GM12878 (cell line): ENCODE data around the gene ST3GAL5. TPM values are rescaled to one million over a fixed set of nuclear protein-coding genes. Genes with fewer than 3 reads are reported as not detected.

Source experiments
- ATAC-seq: fragments of 200-7000 bp; cut with Tn5 transposase; 3 replicates; pipeline ENCODE4 v1.9.1; 2020; ENCODE audit warnings: mild to moderate bottlenecking, moderate library complexity
- BruUV-seq: library from RNA; stranded (reverse); fragments of 400-500 nt; replicated peaks from 2 replicates; lab custom pipeline; 2021; lab: Mats Ljungman, UMichigan
- CTCF ChIA-PET: fragments of 300-600 bp; sonication (Branson Sonifier 250); formaldehyde crosslinking; extraction: SDS; loops from one replicate; lab custom pipeline; 2021; ENCODE audit warnings: inconsistent platforms; lab: Yijun Ruan, JAX
- POLR2A ChIA-PET: fragments of 350-600 bp; formaldehyde crosslinking; extraction: SDS; loops from one replicate; lab custom pipeline; 2021; ENCODE audit warnings: inconsistent platforms; lab: Charles Lee
- RAD21 ChIA-PET: fragments of 300-600 bp; sonication (Branson Sonifier 250); formaldehyde crosslinking; loops from one replicate; lab custom pipeline; 2023; ENCODE audit warnings: antibody characterized with exemption; ENCODE audit not compliant: unreplicated experiment; lab: Charles Lee
- SMC1A ChIA-PET: fragments of 300-600 bp; sonication (Branson Sonifier 250); formaldehyde crosslinking; loops from one replicate; lab custom pipeline; 2023; ENCODE audit not compliant: unreplicated experiment, uncharacterized antibody; lab: Charles Lee
- DNase-seq: peaks from one replicate; pipeline ENCODE4 v3.0.0-alpha.2; 2011; ENCODE audit warnings: low read depth, low spot score
- FAIRE-seq: peaks from 3 replicates; lab custom pipeline; 2011; peaks lifted over from hg19 to GRCh38; lab: Jason Lieb, UNC
- H2AFZ ChIP-seq: 2 replicates; pipeline ENCODE4 v1.6.0; 2011; ENCODE audit warnings: low read depth, low read length, control low read depth; ENCODE audit not compliant: control insufficient read depth
- H3K27ac ChIP-seq: 2 replicates; pipeline ENCODE4 v1.5.1; 2011; ENCODE audit warnings: control low read depth; ENCODE audit not compliant: control insufficient read depth, insufficient read depth
- H3K27me3 ChIP-seq, 2 experiments: replicated peaks in 1 of 2; 2 replicates each; pipeline versions ENCODE4 v1.6.0 to v1.6.1; 2011; ENCODE audit warnings: low read length in 1 of 2; ENCODE audit not compliant: control insufficient read depth in 2 of 2, insufficient read depth in 2 of 2
- H3K36me3 ChIP-seq, 2 experiments: 2 replicates each; pipeline ENCODE4 v1.5.1; 2011; ENCODE audit warnings: low read length in 1 of 2; ENCODE audit not compliant: control insufficient read depth in 2 of 2, insufficient read depth in 2 of 2
- H3K4me1 ChIP-seq: 2 replicates; pipeline ENCODE4 v1.6.1; 2011; ENCODE audit warnings: mild to moderate bottlenecking, low read length, moderate library complexity, mixed read lengths; ENCODE audit not compliant: control insufficient read depth, insufficient read depth
- H3K4me2 ChIP-seq: 2 replicates; pipeline ENCODE4 v1.6.0; 2011; ENCODE audit warnings: control low read depth; ENCODE audit not compliant: control insufficient read depth, insufficient read depth
- H3K4me3 ChIP-seq: fragments of 200-600 bp; sonication (generic); 2 replicates; pipeline ENCODE4 v1.5.1; 2016
- H3K79me2 ChIP-seq: 2 replicates; pipeline ENCODE4 v1.6.0; 2011; ENCODE audit warnings: low read length; ENCODE audit not compliant: control insufficient read depth, insufficient read depth
- H3K9ac ChIP-seq: 2 replicates; pipeline ENCODE4 v1.8.0; 2011; ENCODE audit warnings: low read length, control low read depth, mixed read lengths; ENCODE audit not compliant: control insufficient read depth, insufficient read depth
- H3K9me3 ChIP-seq: replicated peaks from 3 replicates; pipeline ENCODE4 v1.5.1; 2011; ENCODE audit warnings: mild to moderate bottlenecking, low read length; ENCODE audit not compliant: control insufficient read depth, insufficient read depth
- H4K20me1 ChIP-seq: 2 replicates; pipeline ENCODE4 v1.6.0; 2011; ENCODE audit not compliant: control insufficient read depth, insufficient read depth
- RELA ChIP-seq: fragments of 450-650 bp; IDR thresholded peaks from 2 replicates; pipeline ENCODE4 v1.8.0; 2014; ENCODE audit warnings: borderline replicate concordance; ENCODE audit not compliant: partially characterized antibody
- WGBS: methylation state at CpG from one replicate; pipeline ENCODE4 v1.1.6; 2016; ENCODE audit warnings: low lambda C conversion rate; ENCODE audit not compliant: insufficient replicate concordance, insufficient coverage; ENCODE audit errors: missing lambda C conversion rate; 5-methylcytosine and 5-hydroxymethylcytosine counted together
- in situ Hi-C: fragments of 300-500 bp; cut with MboI; formaldehyde crosslinking; loops from 9 replicates; pipeline ENCODE4 v1.14.3; 2018; ENCODE audit warnings: mixed read lengths
- intact Hi-C: fragments of 100-400 bp; cut with micrococcal nuclease; formaldehyde crosslinking; loops from one replicate; pipeline ENCODE4 v1.14.2; 2022; ENCODE audit not compliant: unreplicated experiment
- polyA plus RNA-seq, 11 experiments: library from polyadenylated mRNA; depleted of rRNA in 4 of 11; unstranded in 6 of 11; stranded (reverse) in 5 of 11; fragments of >200 nt; fragmentation: Nextera tagmentation in 4 of 11; fragmentation: Illumina TruSeq in 1 of 11; extraction: Ambion mirVana in 4 of 11; extraction: Trizol in 1 of 11; gene quantifications; 1 replicate in 1 of 11; 2 replicates in 10 of 11; pipeline versions ENCODE4 v1.2.1 to v1.2.3, GENCODE V29; 2011 to 2016; ENCODE audit warnings: inconsistent platforms in 2 of 11, missing spikeins in 2 of 11, low read depth in 1 of 11
- total RNA-seq, 4 experiments: library from RNA; depleted of rRNA in 3 of 4; stranded (reverse); fragments of >200 nt in 3 of 4; fragmentation: Illumina TruSeq in 1 of 4; extraction: Trizol in 1 of 4; gene quantifications; 2 replicates each; pipeline versions ENCODE4 v1.2.1 to v1.2.3, GENCODE V29; 2013 to 2021
- TF ChIP-seq, protein P1 (sequence below): fragments of 450-650 bp; IDR thresholded peaks from 2 replicates; pipeline ENCODE4 v1.6.1; 2016; ENCODE audit warnings: mild to moderate bottlenecking

Gene ST3GAL5
- total and polyA plus RNA-seq, 10 of the 15 experiments (the other 5 are each of a cell fraction or from before 2014, with no cell fraction given), result 5.2 to 60.9 (median 10.2) TPM

GRCh38 chr2:85866165-85866659 lies 22.6 kb downstream of the ST3GAL5 start:
- H3K9ac ChIP-seq, result no peak overlapping the region
- no peak overlapping the region for H3K4me3 ChIP-seq
- intact Hi-C loops (no loop called here), in situ Hi-C loops (no loop called here)
- TF ChIP-seq RELA, result no peak
- TF ChIP-seq, protein P1, sequence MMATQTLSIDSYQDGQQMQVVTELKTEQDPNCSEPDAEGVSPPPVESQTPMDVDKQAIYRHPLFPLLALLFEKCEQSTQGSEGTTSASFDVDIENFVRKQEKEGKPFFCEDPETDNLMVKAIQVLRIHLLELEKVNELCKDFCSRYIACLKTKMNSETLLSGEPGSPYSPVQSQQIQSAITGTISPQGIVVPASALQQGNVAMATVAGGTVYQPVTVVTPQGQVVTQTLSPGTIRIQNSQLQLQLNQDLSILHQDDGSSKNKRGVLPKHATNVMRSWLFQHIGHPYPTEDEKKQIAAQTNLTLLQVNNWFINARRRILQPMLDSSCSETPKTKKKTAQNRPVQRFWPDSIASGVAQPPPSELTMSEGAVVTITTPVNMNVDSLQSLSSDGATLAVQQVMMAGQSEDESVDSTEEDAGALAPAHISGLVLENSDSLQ, result peak; percentile 37; the same call in 1 of the 2 replicates
- no peaks in the 10 kb centered on the region for H4K20me1 ChIP-seq
- peak overlapping the region; percentile 83 for H3K4me2 ChIP-seq
- WGBS, result 78% methylated on average over 3 of the region's 3 CpGs
- no peaks in the 10 kb centered on the region for H3K9me3 ChIP-seq
- H3K27ac ChIP-seq, result no peak overlapping the region
- CTCF ChIA-PET, result interaction anchor here (1.3 to 6.6 kb wide), 7 partner anchors 12 to 214 kb away, joined by 4 to 62 read pairs (median 8); partner anchors contain the start of gene ST3GAL5
- peaks cover 19% of the 10 kb centered on the region for H3K4me1 ChIP-seq
- ATAC-seq (no peak), FAIRE-seq (no peak), DNase-seq (no peak)
- RAD21 ChIA-PET, result interaction anchor here (0.8 to 6.1 kb wide), 10 partner anchors 12 to 214 kb away, joined by 3 to 59 read pairs (median 4); partner anchors contain the start of gene ST3GAL5
- SMC1A ChIA-PET, result interaction anchor here (0.8 to 6.3 kb wide), 11 partner anchors 9 to 285 kb away, joined by 3 to 112 read pairs (median 10); partner anchors contain the start of gene ST3GAL5
- no peak overlapping the region for H2AFZ ChIP-seq
- H3K36me3 ChIP-seq, result peaks cover 0 to 1% of the 10 kb centered on the region in 2 experiments; a peak in 1 of 4 replicates
- no peaks in the 10 kb centered on the region for H3K27me3 ChIP-seq
- BruUV-seq, result no TSS peak
- no peaks in the 10 kb centered on the region for H3K79me2 ChIP-seq
- POLR2A ChIA-PET, result interaction anchor here (0.7 to 3.6 kb wide), 5 partner anchors 12 to 22 kb away, joined by 3 to 14 read pairs (median 6); partner anchors contain the start of gene ST3GAL5
